Amygdala (tissue), 56 donors: ENCODE measurements around the gene CLDN1.
"Not testable (repeated sequence)": the region's sequence is repeated elsewhere in the genome, so short reads cannot be mapped to it uniquely, and the experiment has no call there.

ENCODE experiments used
- DNase-seq, 56 donors: peaks; one replicate each; lab custom pipeline; 2025; lab: John Stamatoyannopoulos, UW

The CLDN1 gene

DNA sequence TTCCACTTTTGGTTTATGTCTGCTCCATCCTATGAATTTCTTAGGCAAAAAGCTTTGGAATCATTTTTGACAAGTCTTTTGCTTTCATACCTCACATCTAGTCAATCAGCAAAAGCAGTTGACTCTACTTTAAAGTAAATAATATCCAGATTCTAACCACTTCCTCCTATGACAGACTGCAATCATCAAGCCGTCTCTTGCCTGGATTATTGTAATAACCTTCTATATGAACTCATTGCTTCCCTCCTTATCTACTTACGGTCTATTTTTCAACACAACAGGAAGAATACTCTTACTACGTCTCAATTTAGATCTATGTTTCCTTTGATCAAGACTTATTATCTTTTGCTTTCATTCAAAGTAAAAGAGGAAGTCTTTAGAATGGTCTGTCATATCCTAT lies 20.7 kb downstream of the CLDN1 start:
- no peak for DNase-seq

DNA sequence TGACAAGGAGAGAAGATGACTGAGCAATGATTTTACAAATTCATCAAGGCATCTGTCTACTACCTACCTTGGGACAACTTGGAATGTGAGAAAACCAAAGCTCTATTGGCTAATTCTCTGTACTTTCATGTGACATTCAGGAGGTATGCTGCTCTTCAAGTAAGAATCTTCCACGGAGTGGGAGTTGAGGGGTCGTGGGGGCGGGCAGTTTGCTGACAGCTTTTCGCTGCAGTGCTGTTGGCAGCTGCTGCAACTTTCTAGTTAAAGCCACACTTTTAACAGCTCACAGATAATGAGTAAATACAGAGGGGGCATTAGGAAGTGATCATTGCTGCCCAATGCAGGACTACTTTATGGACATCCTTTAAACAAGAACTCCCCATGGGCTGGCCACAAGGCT lies 22.3 kb downstream of the CLDN1 start:
- no peak for DNase-seq

DNA sequence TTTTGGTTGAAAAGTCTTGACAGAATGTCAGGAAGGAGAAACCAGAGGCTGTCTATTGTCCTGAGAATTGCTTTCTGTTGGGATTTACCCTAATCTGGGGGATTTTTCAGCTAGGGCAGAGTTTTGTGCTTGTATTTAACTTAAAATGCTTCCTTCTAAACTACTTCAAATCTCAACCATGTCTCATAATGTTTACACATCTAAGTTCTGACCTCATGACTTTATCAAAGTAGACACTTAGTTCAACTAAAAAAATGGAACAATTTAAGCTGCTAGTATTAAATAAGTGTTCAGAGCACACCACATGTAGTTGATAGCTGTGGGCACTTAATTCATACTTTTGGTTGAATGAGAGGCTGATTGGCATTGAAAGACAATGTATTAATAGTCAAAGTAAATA lies 28.2 kb downstream of the CLDN1 start:
- no peak for DNase-seq

DNA sequence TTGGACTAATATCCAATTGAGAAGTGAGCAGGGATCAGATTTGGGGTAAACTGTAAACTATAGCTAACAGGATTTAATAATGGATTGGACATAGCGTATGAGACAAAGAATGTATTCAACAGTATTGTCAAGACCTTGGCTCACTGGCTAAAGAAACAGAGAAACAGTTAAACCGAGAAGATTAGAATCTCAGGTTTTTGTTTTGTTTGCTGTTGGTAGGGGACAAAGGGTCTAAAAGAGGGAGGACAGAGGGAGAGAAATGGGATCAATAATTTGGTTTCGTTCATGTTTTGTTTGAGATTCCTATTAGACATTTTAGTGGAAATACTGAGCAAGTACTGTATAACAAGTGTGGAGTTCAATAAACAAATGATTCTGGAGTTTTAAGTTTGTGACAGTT lies 28.6 kb downstream of the CLDN1 start:
- no peak for DNase-seq

DNA sequence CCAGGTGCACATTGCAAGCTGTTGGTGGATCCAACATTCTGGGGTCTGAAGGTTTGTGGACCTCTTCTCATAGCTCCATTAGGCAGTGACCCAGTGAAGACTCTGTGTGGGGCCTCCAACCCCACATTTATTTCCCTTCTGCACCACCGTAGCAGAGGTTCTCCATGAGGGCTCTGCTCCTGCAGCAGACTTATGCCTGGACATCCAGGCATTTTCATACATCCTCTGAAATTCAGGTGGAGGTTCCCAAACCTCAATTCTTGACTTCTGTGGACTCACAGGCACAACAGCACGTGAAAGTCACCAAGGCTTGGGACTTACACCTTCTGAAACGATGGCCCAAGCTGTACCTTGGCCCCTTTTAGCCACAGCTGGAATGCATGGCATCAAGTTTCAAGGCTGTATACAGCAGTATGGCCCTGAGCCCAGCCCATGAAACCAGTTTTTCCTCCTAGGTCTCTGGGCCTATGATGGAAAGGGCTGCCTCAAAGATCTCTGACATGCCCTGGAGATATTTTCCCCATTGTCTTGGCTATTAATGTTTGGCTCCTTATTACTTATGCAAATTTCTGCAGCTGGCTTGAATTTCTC lies 30.2 kb downstream of the CLDN1 start:
- no peak for DNase-seq

DNA sequence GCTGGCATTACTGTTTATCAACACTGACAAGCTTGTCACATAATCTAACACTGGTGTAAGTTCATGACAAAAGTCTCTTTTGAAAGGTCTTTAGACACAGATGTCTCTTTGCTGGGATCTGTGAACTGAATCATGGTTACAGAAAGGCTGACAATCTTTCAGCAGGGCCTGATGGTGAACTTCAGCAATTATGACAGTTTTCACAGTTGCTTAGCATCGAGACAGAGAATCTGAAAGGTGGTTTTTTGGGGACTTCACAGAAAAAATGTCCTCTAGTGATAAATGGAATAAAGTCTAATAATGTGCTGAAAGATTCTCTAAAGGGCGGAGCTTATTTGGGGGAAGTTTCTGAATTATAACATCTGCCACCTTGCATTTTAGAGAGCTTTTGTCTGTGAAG lies 32.3 kb downstream of the CLDN1 start:
- no peak for DNase-seq

DNA sequence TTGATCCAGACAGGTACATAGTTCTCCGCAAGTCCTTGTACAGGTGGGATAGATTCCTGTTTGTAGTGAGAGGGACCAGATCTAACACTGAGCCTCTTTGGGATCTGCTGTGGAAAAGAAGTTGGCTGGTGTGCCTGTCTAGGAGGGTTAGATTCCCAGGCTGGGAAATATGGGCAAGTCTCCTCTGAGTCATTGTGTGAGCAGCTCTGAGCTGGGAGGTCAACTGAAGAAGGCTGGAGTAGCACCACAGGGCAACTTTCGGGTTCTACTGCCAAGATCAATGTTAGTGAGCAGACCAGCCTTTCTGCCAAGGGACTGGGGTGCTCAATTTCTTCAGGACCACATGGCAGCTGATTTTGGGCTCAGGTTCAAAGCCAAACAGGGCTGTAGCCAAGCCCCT lies 33.4 kb downstream of the CLDN1 start:
- no peak for DNase-seq

DNA sequence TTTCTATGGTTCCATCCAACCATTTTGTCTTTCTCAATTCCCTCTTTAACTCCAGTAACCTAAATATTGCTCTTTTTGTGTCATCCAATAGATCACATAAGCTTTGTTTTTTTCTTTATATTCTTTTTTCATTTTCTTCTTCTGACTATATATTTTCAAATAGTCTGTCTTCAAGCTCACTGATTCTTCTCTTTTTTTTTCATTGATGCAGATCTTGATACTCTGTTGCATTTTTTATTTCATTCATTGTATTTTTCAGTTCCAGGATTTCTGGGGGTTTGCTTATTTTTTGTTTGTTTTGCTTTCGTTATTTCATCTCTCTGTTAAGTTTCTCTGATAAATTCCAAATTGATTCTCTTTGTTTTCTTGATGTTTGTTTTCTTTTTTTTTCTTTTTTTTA lies 36.2 kb downstream of the CLDN1 start:
- DNase-seq: no peak

DNA sequence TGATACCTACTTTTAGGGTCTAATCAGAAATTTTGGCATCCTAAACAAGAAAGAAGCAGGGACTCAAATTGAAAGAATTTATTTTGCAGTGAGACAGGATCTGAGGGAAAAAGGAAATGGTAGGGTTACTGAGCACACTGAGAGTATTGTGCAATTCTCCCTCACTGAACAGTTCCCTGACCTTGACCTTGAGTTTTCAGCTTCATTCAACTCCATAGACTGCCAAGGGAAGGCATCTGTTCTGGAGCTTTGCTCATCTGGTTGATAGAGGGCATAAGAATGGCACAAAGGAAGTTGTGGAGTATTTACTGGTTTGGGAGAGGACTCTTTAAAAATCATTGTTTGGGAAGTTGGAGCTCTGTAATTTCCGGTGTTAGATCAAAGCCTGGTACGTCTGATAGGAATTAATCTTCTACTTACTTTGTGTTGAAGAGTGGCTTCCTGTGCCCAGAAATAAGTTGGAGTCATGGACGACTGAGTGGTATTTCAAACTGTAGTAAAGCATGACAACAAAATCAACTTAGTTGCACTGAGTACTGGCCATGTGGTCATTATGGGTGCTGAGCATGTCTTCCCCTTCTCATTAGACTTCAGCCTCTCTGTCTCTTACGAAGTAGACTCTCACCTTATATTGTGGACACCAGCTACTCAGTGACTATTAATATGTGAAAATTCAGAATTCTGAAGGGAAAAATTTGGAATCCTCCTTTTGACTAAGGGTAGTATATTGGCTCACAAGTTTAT lies 40.8 kb downstream of the CLDN1 start:
- DNase-seq: no peak

DNA sequence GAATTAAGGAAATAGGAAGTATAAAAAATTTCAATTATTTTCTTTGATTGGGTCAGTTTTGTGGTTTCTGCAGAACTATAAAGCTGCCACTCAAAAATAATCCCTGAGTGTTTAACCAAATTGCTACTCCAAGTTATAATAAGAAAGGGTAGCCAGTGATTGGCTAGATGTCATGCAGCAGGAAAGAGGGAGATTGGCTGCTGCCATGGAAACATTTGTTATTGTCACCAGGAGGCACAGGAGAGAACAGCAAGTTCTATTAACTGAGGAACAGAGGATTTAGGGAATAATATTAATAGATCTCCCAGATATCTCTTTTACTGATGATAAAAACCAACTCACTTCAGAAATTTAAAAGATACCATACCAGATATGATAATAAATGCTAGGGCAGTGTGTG lies 42.6 kb downstream of the CLDN1 start:
- DNase-seq: no peak

DNA sequence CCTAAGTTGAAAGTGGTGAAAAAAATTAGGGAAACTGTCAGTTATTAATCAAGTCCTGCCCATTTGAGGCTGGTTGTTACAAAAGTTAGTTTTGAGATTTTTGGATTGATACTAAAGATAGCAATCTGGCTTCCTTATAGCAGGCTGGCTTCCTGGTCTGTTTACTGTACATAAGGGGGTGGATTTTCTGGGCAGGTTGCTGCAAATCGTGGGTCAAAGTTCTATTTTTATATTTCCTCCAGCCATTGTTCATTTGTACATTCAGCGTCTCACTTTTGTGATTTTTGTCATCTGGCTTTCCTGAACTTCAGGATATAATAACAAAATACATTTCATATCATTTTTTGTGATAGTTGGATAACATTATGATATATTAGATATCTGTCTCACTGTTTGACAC lies 49.5 kb downstream of the CLDN1 start:
- no peak for DNase-seq

DNA sequence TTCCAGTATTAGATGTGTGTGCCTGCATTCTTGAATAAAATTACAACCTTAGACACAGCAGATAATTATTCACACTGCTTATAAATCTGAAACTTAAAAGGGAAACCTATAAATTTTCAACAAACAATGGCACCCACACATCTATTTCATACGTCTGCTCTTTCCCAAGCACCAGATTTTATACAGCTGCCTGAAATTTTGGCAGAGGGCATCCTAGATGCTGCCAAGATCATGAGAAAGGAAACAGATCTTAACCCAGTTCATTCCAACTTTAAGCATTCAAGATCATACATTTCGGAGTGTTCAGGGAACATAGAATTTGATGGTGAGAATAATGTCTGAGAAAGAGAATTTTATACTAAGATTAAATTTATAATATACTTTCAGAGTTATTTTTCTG lies 53.1 kb downstream of the CLDN1 start:
- DNase-seq: no peak

DNA sequence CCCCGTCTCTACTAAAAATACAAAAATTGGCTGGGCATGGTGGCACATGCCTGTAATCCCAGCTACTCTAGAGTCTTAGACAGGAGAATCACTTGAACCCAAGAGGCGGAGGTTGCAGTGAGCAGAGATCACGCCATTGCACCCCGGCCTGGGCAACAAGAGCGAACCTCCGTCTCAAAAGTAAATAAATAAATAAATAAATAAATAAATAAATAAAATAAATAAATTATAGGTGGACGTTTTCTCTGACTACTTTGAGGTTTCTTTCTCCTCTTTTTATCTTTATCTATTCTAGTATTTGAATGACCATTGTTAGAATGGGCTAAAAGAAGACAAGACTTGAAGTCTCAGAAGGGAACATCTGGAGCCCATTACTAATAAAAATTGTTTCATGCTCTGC lies 54.8 kb downstream of the CLDN1 start:
- not testable (repeated sequence) for DNase-seq

DNA sequence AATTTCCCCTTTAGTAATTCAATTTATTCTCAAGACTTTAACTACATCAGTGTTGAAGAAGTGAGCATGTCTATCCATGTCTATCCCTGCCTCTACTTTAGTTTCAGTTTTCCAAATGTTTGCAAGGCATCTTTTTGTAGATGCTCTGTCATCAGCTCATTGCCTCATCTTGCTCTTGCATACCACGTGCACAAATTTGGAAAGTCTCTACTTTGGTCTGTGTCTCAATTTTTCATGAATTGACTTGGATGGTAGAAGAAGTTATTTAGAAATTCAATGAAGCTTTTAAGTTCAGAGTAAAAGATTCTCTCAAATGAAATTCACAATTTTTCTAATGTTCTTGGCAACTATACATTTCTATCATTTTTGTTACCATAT lies 55.3 kb downstream of the CLDN1 start:
- no peak for DNase-seq

DNA sequence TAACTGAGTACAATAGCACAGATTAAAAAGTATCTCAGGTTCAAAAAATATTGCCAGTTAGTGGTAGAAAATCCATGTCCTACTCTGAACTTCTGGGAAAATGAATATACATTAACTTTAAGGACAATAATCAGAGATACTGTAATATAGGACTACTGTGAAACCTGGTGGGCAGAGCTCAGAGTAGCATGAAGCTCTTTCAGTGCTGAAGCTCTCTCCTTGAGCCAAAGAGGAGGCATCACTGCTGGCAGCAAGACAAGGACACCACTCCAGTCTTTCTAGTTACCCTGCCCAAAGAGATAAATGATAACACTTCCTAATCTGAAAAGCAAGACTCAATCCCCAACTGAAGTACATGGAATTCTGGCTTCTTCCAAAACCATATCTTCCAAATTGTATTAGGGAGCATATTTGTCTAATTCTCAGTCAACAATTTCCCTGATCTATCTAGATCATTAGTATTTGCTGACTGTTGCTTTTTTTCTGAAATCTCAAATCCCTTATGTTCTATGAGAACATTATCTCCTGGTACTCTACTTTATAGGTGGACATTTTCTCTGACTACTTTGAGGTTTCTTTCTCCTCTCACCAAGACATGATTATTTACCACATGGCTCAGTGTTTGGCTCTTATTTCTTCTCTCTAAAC lies 55.9 kb downstream of the CLDN1 start:
- DNase-seq: no peak

DNA sequence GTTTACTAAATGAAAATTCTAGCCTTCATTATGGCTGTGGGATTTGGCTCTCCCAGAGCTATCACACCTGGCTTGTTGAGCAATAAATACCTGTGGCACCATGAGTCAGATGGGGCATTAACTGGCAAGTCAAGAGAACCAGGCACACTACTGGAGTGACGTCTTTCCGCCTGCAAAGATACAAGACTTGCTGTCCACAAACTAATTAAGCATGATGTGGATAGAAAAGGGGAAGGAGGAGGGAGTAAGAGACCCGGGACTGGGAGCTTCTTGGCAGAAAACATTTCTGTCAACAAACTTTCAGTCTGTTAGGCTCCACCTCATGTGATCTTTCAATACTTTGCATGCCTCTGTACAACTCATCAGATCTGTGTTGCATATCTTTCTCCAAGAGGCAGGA lies 56.5 kb downstream of the CLDN1 start:
- DNase-seq: no peak

DNA sequence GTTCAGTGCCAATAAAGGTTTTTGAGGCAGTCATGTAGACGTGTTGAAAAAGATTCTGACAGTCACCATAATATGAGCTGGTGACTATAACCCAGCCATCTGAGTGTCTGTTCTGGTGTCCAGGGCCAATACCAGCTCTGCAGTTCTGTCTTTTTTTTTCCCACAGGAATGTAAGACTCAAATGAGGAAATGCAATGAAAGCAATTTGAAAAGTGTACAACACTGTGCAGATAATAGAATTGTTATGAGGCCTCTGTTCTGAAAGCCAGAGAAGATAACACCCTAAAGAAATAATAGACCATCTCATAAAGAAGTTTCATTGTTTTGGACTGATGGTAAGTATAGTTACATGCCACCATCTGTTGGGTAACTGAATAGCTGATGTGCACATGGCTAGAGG lies 57.1 kb downstream of the CLDN1 start:
- DNase-seq: no peak

DNA sequence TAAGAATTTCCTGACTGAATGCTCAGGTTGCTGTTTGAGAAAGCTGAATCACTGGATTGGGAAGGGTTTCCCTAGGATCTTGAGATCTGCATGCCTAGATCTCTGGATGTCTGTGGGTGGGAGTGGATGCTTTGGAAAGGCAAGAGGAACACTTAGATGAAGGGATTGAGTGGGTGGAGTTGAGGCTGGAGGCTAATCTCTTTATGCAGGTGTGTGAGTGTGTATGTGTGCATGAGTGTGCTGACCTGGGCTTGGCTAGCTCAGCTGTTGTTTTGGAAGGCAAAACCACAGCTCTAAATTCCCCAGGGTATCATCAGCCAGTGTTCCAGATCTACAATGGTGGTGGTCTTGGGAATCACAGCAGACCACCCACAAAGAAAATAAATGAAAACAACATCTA lies 60.5 kb downstream of the CLDN1 start:
- DNase-seq: no peak

DNA sequence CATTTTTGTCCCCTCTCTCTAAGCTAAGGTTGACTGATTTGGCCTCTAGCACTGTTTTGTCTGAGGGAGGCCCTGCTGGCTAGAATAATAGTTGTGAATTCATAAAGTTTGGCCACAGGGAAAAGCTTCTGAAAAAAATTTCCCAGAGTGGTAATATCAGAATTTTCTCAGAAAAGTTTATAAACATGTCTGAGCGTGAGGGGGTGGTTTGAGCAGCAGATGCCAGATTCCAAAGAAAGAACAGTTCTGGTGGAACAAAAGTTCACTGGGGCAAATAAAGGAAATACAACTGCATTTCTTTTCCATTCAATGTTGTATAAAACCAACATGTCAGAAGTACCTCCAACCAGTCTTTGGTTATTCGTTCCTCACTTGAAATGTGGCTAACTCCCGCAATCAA lies 61.2 kb downstream of the CLDN1 start:
- no peak for DNase-seq

DNA sequence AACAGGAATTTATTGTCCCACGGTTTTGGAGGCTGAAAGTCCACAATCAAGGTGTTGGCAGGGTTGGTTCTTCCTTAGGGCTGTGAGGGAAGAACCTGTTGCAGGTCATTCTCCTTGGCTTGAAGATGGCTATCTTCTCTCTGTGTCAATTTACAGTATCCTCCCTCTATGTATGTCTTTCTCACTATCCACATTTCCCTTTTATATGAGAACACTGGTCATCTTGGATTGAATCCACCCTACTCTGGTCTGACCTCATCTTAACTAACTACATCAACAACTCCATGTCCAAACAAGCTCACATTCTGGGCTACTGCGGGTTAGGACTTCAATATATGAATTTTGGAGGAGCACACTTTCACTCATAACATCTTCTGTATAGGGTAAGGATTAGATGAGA lies 61.9 kb downstream of the CLDN1 start:
- no peak for DNase-seq

DNA sequence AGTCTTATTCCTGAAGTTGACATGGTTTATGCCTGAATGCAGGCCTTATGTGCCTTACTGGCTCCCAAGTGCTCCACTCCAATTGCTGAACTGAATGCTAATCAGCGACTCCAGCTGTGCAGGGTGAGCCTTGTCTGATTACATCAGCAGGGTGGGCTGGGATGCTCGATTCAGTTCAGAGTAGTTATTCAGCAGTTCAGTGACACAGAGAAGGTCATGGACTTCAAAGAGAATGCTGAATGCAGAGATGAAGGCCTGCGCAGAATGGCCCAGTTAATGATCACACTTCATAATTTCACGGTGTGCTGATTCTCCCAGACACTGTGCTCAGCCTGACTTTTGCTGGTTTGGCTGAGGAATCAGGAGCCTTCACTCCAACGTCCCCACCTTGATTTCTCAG lies 63.6 kb downstream of the CLDN1 start:
- DNase-seq: peak in 22 of 56 donors; percentile 1 to 41 (median 10)
